SIG-M5 treated with dmso at 0.1 percent for 504 hours (cell line): ENCODE results near the gene MDN1.
"Not testable (repeated sequence)": the region's sequence is repeated elsewhere in the genome, so short reads cannot be mapped to it uniquely, and the experiment has no call there.

Experiments
- DNase-seq: peaks from one replicate; lab custom pipeline; 2025; ENCODE audit not compliant: unreplicated experiment; lab: John Stamatoyannopoulos, UW

Gene MDN1

DNA sequence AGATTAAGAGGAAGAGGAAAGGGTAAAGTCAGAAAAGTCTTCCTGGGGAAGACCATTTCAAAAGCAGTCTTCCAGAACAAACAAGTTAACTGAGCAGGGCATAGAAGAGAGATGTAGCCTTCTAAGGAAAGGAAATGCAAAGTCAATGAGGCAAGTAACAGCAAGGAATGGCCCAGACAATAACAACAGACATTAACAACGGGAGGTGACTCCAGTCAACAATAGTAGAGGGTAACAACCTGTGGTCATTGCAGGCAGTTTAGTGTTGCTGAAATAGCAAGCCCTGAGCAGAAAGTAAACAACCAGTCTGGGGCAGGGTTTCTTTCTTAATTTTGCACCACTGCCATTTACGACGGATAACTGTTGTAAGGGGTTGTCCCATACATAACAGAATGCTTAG is 2.1 kb downstream of the MDN1 start:
- no peak for DNase-seq

DNA sequence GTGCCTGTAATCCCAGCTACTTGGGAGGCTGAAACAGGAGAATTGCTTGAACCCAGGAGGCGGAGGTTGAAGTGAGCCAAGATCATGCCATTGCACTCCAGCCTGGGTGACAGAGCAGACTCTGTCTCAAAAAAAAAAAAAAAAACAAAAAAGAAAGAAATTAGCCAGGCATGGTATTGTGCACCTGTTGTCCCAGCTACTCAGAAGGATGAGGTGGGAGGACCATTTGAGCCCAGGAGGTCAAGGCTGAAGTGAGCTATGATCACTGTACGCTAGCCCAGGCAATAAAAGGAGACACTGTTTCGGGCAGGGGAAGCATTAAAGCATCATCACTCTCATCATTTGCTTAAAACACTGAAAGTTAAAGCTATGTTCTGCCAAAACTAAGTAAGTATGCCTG is 6.2 kb downstream of the MDN1 start:
- not testable (repeated sequence) for DNase-seq

DNA sequence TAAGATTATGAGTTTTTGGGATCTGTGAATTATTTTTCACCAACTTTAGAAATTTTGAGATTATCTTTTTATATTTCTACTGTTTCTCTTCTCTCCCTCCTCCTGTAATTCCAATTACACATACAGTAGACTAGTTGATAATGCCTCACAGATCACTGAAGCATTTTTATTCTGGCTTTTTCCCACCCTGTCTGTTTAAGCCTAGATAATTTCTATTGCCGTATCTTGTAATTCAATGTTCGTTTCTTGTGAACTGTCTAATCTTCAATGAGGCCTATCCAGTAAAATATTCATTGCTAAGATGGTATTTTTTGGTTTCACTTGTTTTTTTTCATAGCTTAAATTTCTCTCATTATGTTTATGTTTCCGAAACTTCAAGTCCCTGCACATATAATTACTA is 12.0 kb downstream of the MDN1 start:
- DNase-seq: no peak

DNA sequence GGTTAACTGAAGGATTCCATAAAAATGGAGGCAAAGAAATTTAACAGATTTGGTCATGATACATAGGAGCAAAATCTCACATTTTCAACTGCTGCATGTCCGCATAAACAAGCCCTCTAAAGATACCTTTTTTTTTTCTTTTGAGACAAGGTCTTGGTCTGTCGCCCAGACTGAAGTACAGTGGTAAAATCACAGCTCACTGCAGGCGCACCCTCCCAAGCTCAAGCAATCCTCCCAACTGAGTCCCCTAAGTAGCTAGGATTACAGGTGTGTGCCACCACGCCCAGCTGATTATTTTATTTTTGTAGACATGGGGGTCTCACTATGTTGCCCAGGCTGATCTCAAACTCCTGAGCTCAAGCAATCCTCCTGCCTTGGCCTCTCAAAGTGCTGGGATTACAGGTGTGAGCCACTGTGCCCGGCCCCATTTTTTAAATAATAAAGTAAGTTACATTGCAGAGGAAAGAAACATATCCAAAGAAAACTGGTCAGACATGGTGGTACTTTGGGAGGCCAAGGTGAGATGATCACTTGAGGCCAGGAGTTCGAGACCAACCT is 13.7 kb downstream of the MDN1 start:
- DNase-seq: no peak

DNA sequence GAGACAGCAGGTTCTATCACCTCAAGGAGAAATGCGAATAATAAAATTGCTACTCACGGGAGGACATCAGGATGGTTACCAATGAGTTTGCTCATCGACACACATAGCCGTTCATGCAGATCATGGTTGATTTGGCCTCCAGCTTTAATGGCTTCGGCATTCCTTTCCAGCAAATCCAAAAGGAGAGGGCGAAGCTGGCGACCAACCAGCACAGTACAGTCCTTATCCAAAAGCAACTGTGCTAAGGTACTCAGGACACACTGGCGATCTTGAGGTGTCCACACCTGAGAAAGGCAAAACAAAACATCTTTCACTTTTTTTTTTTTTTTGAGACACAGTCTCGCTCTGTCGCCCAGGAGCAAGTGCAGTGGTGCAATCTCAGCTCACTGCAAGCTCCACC is 16.3 kb downstream of the MDN1 start:
- DNase-seq: no peak

DNA sequence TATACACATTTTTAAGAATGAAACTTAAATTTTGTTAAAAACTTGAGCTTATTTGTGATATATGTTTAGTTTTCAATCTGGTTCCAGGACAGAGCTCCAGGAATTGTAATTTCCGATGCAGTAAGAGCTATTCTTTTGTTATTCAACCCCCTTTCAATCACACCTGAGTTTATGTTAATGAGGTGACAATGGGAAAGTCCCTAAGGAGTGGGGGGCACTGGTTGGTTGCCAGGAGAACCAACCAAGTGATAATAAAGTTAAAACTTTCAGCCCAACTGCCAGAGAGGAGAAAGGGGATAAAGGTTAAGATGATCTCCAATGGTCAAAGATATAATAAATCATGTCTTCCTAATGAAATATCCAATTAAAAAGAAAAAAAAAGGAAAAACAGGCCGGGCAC is 19.8 kb downstream of the MDN1 start:
- no peak for DNase-seq

DNA sequence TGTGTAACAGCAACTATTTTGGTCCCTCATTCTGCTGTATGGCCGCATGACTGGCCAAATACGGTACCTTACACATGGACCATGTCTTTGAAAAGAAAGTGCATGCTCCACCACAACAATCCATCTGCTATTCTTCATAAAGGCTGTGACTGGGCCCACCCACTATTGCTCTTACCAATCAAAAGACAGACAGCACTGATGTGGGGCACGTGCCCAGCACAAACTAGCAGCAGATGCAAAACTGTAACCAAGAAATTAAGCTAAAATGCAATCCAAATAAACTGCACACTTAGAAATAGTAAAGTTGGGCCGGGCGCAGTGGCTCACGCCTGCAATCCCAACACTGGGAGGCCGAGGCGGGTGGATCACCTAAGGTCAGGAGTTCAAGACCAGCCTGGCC is 20.5 kb downstream of the MDN1 start:
- DNase-seq: no peak

DNA sequence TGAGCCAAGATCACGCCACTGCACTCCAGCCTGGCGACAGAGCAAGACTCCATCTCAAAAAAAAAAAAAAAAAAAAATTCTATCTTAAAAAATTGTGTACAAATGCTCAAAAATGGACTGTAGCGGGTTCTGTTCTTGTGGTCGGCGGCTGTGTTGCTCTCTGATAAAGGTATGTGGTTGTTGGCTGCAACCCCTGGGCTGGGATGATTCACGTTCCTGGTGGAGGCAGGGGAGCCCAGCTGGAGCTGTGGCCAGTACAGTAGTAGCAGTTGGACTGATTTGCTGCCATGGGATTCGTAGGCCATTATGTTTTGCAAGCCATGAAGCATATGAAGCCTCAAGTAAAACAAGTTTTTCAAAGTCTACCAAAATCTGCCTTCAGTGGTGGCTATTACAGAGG is 22.3 kb downstream of the MDN1 start:
- no peak for DNase-seq

DNA sequence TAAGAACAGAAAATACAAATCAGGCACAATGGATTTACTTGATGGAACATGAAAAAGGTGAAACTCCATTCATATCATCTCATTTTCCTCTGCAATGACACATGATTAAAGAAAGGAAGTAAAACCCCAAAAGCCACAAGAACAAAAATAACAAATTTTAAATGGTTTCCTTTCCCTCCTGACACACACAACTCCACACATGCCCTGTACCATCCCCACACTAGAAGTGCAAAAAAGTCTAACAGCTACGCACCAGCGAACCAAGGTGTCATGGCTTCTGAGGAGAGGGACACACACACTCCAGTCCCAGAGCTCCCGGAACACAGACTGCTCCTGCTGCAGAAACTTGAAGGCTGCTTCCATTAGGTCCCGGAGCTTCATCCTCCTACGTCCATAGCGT is 25.3 kb downstream of the MDN1 start:
- no peak for DNase-seq

DNA sequence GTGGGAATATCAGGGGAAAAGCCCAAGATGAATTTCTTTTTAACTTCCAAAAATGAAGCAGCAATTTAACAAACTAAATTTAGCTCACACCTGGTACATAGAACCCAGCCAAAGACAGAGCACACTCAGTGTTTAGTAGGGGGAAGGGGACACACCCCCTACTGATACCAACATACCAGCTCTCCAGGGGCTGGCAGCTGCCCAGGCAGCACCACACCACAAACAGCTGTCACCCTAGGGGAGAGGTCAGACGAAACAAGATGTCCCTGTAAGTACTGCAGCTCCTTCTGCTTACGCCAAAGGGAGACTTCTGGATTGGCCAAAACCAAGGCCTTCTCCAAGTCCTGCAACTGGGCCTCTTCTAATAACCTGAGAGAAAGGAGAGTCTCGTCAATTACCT is 26.0 kb downstream of the MDN1 start:
- no peak for DNase-seq

DNA sequence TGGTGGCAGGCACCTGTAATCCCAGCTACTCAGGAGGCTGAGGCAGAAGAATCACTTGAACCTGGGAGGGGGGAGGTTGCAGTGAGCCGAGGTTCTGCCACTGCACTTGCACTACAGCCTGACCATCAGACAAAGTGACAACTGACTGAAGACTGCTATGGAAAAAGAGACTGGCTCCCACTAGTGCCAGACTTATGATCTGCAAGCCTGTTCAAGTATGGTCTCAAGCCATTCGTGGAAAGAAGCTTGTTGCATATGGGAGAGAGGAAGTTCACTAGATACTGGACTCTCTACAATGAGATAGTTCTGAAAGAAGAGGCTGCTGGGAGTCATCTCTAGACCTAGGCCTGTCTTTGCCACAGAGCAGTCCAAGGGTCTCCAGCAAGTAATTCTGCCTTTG is 26.7 kb downstream of the MDN1 start:
- peak; percentile 76 for DNase-seq

DNA sequence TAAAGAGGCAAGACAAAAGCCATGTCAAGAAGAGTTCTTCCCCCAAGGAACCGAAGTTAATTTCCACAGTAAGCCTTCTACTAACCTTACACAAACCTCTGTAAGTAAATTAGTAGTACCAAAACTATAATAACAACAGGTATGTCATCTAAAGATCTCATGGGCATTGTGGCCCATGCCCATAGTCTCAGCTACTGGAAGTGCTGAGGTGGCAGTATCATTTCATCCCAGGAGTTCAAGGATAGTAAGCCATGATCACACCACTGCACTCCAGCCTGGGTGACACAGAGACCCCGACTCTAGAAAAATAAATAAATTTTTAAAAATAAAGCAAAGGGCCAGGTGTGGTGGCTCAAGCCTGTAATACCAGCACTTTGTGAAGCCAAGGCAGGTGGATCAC is 29.2 kb downstream of the MDN1 start:
- no peak for DNase-seq

DNA sequence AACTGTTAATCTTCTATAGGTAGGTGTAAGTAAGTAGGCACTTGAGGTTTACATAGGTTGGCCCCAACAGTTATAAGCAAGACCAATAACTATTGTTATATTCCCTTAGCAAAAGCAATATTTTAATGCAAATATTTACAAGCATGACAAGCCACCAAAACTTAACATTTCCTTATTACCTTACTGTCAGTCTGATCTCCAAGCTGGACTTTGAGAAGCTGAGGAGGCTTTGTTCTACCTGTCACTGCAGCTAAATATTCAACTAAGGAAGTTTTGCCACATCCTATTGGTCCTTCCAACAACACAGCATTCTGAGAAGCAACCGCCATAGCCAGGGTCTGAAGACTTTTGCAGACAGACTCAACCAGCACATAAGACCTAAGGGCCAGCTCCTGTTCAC is 29.6 kb downstream of the MDN1 start:
- DNase-seq: no peak

DNA sequence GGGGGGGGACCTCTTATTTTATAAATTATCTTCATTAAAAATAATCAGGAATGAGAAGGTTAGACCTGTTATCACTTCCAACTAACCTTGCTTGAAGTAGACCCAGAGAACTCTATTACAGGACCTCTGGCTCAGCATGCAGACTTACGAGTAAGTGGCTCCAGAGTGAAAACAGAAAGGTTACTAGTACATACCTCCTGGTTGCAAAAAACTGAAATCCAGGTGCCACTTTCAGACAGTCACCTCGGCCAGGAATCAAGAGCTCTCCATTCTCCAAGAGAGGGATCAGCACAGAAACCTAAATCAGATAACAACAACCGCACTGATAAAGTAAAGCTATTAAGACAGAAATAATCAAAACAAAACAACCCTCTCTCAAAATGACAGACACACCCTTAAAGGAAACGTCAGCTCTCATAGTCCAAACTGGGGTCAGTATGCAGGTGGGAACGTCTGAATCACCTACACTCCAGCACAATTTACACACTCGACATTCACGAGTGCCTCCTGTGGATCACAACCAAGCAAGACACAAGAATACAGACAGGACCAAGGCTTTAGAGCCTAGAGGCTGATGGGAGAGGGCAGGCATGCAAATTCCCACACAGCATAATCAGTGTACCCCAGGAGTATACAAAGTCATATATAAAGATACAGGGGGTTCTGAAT is 31.8 kb downstream of the MDN1 start:
- no peak for DNase-seq

DNA sequence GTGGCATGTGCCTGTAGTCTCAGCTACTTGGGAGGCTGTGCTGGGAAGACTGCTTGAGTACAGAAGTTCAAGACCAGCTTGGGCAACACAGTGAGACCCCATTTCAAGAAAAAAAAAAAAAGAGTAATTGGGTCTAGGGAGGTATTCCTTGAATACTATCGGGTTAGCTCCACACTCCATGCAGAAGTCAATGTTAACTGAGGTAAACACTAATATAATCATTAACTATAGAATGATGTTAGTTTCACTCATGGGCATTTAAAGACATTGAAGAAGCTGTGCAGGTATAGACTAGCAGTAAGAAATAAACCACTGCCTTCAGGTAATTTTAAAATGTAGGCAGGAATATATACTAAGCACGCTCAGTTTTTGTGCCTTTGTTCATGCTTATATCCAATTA is 32.6 kb downstream of the MDN1 start:
- no peak for DNase-seq

DNA sequence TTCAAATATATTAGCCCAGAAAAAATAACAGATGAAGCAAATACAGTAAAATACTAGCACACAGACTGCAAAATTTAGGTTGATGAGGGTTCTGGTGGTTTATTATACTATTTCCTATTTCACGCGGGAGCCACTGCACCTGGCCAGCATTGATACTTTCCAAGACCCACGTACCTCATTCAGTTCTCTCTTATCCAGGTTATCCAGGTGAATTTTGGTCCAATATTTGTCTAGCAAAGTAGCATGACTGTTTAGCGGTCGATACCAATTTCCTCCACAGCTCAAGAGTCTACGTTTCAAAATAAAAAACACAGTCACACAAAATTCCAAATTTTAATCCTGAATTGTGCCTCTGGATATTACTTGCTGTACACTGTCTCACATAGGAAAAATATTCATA is 34.8 kb downstream of the MDN1 start:
- DNase-seq: no peak

DNA sequence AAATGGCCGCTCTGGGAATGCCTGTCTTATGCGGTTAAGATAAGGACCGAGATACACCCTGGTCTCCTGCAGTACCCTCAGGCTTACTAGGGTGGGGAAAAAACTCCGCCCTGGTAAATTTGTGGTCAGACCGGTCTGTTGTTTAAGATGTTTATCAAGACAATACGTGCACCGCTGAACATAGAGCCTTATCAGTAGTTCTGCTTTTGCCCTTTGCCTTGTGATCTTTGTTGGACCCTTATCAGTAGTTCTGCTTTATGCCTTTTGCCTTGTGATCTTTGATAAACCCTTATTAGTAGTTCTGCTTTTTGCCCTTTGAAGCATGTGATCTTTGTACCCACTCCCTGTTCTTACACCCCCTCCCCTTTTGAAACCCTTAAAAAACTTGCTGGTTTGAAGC is 36.3 kb downstream of the MDN1 start:
- DNase-seq: not testable (repeated sequence)

DNA sequence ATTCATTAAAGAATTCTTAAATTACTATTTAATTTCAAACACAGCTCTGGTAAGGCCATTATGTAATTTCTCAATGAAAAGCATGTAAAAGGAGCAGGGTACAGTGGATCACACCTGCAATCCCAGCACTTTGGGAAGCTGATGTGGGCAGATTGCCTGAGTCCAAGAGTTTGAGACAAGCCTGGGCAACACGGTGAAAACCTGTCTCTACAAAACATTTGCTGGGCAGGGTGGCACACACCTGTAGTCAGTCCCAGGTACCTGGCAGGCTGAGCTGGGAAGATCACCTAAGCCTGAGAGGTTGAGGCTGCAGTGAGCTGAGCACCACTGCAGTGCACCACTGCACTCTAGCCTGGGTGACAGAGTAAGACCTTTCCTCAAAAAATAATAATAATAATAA is 37.4 kb downstream of the MDN1 start:
- no peak for DNase-seq

DNA sequence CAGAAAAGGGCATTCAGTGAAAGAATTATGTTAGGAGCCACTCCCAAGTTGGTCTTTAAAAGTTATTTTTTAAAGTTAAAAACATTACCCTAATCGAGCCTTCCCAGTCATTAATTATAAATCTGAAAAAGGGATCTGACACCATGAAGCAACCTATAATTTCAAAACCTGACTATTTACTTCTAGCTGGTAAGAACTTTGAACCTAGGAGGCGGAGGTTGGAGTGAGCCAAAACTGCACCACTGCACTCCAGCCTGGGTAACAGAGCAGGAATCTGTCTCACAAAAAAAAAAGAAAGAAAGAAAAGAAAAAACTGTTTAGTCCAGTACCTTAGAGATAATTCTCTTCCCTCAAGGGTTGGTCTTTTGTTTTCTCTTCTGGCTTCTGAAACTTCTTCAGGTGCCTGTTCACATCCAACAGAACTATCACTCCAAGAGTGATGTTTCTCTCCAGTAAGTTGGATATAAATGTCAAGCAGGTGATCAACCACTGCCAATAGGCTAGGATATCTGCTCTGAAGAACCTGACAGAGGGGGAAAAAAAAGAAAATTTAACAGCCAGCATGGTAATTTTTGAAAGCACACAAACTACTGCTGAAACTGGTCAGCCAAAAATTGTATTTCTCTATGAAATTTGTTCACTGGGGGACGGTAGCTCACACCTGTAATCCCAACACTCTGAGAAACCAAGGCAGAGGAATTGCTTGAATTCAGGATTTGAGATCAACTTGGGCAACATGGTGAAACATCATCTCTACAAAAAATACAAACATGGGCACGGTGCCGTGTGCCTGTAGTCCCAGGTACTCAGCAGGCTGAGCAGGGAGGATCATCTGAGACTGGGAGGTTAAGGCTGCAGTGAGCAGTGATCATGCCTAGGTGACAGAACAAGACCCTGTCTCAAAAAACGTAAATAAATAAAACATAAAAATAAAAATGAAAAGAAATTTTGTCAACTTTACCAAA is 38.2 kb downstream of the MDN1 start:
- DNase-seq: no peak

DNA sequence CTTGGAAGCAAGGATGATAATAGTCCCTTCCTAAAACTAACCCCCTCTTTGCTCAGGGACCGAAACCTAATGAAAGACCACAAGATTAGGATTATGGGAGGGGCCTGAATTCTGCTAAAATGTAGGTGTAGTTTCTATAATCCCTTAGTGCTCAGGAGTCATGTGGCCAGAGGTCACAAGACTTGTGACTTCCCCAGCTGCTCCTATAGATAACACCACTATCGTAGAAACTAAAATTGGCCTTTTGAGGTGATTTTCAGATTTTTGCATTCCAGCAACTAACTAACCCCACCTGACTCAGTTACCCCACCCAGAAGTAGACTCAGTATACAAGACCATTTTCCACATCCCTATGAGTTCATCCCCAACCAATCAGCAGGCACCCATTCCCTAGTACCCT is 42.1 kb downstream of the MDN1 start:
- no peak for DNase-seq

DNA sequence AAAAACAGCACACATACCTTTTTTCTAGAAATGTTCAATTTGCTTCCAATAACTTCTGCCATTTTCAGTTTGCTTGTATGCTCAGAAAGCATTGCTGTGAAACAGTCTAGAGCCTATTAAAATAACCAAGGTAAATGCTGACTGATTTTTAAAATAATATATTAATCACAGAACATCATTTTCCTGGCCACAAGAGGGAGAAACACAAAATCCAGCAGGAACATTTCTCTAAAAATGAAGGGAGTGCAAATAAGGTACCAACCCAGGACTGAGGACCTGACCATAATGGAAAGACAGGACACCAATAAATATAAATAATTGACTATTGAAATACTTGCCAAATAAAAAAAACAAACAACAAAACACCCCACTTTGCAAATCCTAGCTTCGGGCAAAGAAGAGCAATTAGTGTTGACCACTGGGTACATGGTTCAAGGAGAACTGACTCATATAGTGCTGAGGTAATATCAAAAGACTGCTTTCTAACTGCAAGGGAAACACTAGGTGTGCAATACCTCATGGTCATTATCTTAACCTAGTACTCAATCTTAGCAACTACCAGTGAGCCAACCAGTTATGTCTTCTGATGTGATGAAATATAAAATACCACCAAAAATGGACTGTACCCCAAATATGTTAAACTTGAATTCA is 42.9 kb downstream of the MDN1 start:
- no peak for DNase-seq

DNA sequence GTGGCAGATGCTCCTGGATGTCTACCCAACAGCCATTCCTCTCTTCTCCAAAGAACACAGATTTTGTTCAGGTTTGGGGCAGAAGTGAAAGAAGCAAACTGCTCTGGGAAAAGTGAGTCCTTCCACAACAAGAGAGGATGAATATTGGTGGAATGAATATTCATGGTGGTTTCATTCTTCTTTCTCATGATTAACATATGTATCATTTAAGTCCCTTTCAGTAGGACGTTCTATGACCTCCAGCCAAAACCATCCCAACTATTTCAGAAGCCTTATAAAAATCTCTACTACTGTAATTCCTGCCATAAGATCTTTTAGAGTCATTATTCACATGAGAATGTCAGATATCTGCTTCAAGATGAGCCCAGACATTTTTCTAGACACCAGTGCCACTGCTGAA is 44.4 kb downstream of the MDN1 start:
- no peak for DNase-seq
